Parathyroid adenoma (tissue), 2 donors: ENCODE results near the gene CCDC149.

Source experiments
- H2AFZ ChIP-seq: fragments of 300-600 bp; sonication (generic); one replicate; pipeline ENCODE4 v1.7.0; 2017; ENCODE audit warnings: antibody characterized with exemption, mild to moderate bottlenecking
- H3K27ac ChIP-seq: fragments of 300-600 bp; sonication (generic); one replicate; pipeline ENCODE4 v1.7.0; 2017
- H3K27me3 ChIP-seq: fragments of 300-600 bp; sonication (generic); one replicate; pipeline ENCODE4 v1.7.0; 2017; ENCODE audit warnings: low read length; ENCODE audit not compliant: control insufficient read depth, insufficient read depth
- H3K36me3 ChIP-seq: fragments of 300-600 bp; sonication (generic); one replicate; pipeline ENCODE4 v1.7.0; 2017; ENCODE audit warnings: low read length; ENCODE audit not compliant: control insufficient read depth, insufficient read depth
- H3K4me1 ChIP-seq: fragments of 300-600 bp; sonication (generic); one replicate; pipeline ENCODE4 v1.7.0; 2017; ENCODE audit warnings: control low read depth
- H3K4me2 ChIP-seq: fragments of 300-600 bp; sonication (generic); one replicate; pipeline ENCODE4 v1.7.0; 2017; ENCODE audit warnings: low read length
- H3K4me3 ChIP-seq: fragments of 300-600 bp; sonication (generic); one replicate; pipeline ENCODE4 v1.7.0; 2017; ENCODE audit warnings: low read depth, low read length
- H3K79me2 ChIP-seq: fragments of 300-600 bp; sonication (generic); one replicate; pipeline ENCODE4 v1.7.0; 2017; ENCODE audit warnings: control low read depth
- H3K9ac ChIP-seq: fragments of 300-600 bp; sonication (generic); one replicate; pipeline ENCODE4 v1.7.0; 2017; ENCODE audit warnings: mild to moderate bottlenecking
- H3K9me3 ChIP-seq: fragments of 300-600 bp; sonication (generic); one replicate; pipeline ENCODE4 v1.7.0; 2017; ENCODE audit warnings: low read length; ENCODE audit not compliant: control insufficient read depth
- CTCF ChIP-seq: fragments of 300-600 bp; sonication (generic); IDR thresholded peaks from one replicate; pipeline ENCODE4 v1.7.0; 2017; ENCODE audit warnings: antibody characterized with exemption, mild to moderate bottlenecking
- donor health status: primary hyperparathyroidism.

Gene CCDC149

DNA sequence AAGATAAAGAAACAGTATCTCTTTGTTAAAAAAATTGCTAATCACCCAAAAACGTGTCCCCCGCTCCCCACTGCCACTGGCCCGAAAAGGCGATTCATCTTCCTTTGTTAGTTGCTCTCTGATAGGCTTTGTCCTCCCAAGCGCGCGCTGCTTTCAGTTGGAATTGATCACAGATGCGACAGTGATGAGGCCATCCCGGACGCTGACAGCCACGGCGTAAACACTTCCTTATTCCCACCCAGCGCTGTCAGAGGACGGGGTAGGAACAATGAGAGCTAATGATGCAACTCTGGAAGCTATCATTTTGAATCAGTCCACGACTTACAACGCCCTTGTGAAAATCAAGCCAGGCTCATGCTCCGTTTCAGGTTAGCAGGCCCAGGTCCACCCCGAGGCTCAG is 96.0 kb downstream of the CCDC149 start:
- Histone ChIP-seq H3K79me2 (no peaks in the 10 kb centered on the region), H3K4me1 (no peaks in the 10 kb centered on the region), H3K36me3 (no peaks in the 10 kb centered on the region), H3K4me2 (no peak overlapping the region), H3K27me3 (no peaks in the 10 kb centered on the region), H3K4me3 (no peak overlapping the region), H3K9ac (no peak overlapping the region), H3K9me3 (no peaks in the 10 kb centered on the region), H3K27ac (no peak overlapping the region), H2AFZ (no peak overlapping the region)
- no peak for TF ChIP-seq CTCF

- no peak overlapping the region for H3K9ac ChIP-seq
- no peak overlapping the region for H3K4me2 ChIP-seq
- H3K27ac ChIP-seq = no peak overlapping the region
- H2AFZ ChIP-seq = no peak overlapping the region
- H3K27me3 ChIP-seq = no peaks in the 10 kb centered on the region
- H3K36me3 ChIP-seq = no peaks in the 10 kb centered on the region
- no peaks in the 10 kb centered on the region for H3K9me3 ChIP-seq
- no peak overlapping the region for H3K4me3 ChIP-seq
- TF ChIP-seq CTCF = no peak
- H3K4me1 ChIP-seq = no peaks in the 10 kb centered on the region
- H3K79me2 ChIP-seq = no peaks in the 10 kb centered on the region
Measured at GRCh38 chr4:24813732-24814131, 99.1 kb downstream of the CCDC149 start.

DNA sequence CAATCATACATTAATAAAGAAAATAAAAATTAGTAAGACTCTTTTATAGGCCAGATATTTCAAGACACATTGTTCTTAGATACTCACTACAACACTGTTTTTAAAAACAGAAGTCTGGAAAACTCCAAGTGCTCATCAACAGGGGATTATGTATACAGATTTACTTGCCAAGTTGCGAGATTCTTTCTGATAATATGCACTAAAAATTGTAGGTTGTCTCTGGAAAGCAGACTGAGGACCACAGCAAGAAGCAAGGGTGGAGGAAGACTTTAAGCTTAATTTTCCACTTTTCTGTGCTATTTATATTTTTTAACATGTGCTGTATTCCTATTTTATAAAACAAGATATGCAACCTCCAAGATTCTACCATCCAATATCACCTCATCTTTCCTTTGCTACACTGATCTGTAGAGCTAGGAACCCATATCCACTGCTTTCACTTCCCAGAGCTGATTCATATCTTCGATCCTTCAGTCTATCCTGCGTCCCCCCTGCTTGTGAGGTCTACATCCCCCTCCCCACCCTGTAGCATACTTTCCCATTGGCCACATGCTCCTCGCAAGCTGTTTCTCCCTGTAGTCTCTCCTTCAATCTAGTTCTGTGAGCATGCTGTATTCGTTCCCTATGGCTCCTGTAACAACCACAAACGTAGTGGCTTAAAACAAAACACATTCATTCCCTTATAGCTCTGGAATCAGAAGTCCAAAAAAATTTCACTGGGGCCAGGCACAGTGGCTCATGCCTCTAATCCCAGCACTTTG is 101.8 kb downstream of the CCDC149 start:
- H2AFZ ChIP-seq = no peak overlapping the region
- no peaks in the 10 kb centered on the region for H3K79me2 ChIP-seq
- no peaks in the 10 kb centered on the region for H3K9me3 ChIP-seq
- no peaks in the 10 kb centered on the region for H3K36me3 ChIP-seq
- no peak for TF ChIP-seq CTCF
- H3K27ac ChIP-seq = no peak overlapping the region
- no peaks in the 10 kb centered on the region for H3K4me1 ChIP-seq
- H3K4me2 ChIP-seq = no peak overlapping the region
- no peak overlapping the region for H3K9ac ChIP-seq
- no peaks in the 10 kb centered on the region for H3K27me3 ChIP-seq
- H3K4me3 ChIP-seq = no peak overlapping the region

- Histone ChIP-seq H2AFZ (no peak overlapping the region), H3K9me3 (no peaks in the 10 kb centered on the region), H3K4me2 (no peak overlapping the region), H3K79me2 (no peaks in the 10 kb centered on the region), H3K36me3 (no peaks in the 10 kb centered on the region), H3K4me1 (no peaks in the 10 kb centered on the region), H3K4me3 (no peak overlapping the region), H3K27me3 (no peaks in the 10 kb centered on the region), H3K27ac (no peak overlapping the region), H3K9ac (no peak overlapping the region)
- no peak for TF ChIP-seq CTCF
Measured at GRCh38 chr4:24809815-24810405, 102.9 kb downstream of the CCDC149 start.

GRCh38 chr4:24809376-24809775 is 103.5 kb downstream of the CCDC149 start:
- H3K4me2 ChIP-seq = no peak overlapping the region
- no peaks in the 10 kb centered on the region for H3K9me3 ChIP-seq
- H3K27me3 ChIP-seq = no peaks in the 10 kb centered on the region
- no peaks in the 10 kb centered on the region for H3K36me3 ChIP-seq
- no peaks in the 10 kb centered on the region for H3K4me1 ChIP-seq
- no peak overlapping the region for H3K9ac ChIP-seq
- no peak overlapping the region for H3K4me3 ChIP-seq
- H2AFZ ChIP-seq = no peak overlapping the region
- H3K27ac ChIP-seq = no peak overlapping the region
- no peaks in the 10 kb centered on the region for H3K79me2 ChIP-seq
- no peak for TF ChIP-seq CTCF
